Measurements from ENCODE around the gene HLCS. TPM values are rescaled to one million over a fixed set of nuclear protein-coding genes. Genes with fewer than 3 reads are reported as not detected.

HLCS gene
- total RNA-seq, 8 experiments from 2014 or later = 8.7 to 19.0 (median 18.1) TPM

- no peak overlapping the region for H3K4me3 ChIP-seq
- WGBS, 10 experiments = 7 to 93% (median 63%) methylated on average over 1 to 3 of the region's 3 CpGs
- H3K4me1 ChIP-seq (replicated peaks in 1 of 2) = peaks cover 2 to 9% of the 10 kb centered on the region in 2 donors
- in situ Hi-C loops (cut with MboI; ENCODE audit: low pct_unique_long_range_greater_than_20kb in 2 of 9, low sequenced_read_pairs in 9 of 9, unreplicated experiment in 9 of 9) = loop anchor here in 1 of 9 experiments (25.0 kb wide), 1 partner anchor 99 kb away; no protein-coding TSS in a partner anchor
- H3K27ac ChIP-seq = no peak overlapping the region
- peak in 3 of 8 experiments; percentile 30 to 95 (median 93) for ATAC-seq (replicated peaks in 6 of 8)
Observed at GRCh38 chr21:36813052-36813451, 153.4 kb downstream of the HLCS start.

GRCh38 chr21:36811762-36812161 lies 154.7 kb downstream of the HLCS start:
- H3K4me3 ChIP-seq = no peak overlapping the region
- no peak for ATAC-seq (replicated peaks in 6 of 8)
- no peak overlapping the region for H3K27ac ChIP-seq
- peaks cover 7 to 10% of the 10 kb centered on the region in 2 donors for H3K4me1 ChIP-seq (replicated peaks in 1 of 2)
- in situ Hi-C loops (cut with MboI; ENCODE audit: low pct_unique_long_range_greater_than_20kb in 2 of 9, low sequenced_read_pairs in 9 of 9, unreplicated experiment in 9 of 9) = loop anchor here in 1 of 9 experiments (25.0 kb wide), 1 partner anchor 101 kb away; no protein-coding TSS in a partner anchor
- WGBS, 10 experiments = 88 to 100% (median 95%) methylated on average over 2 to 4 of the region's 7 CpGs; no CpG with 5 or more reads in 5 of the 10 experiments

GRCh38 chr21:36810443-36810842 lies 156.0 kb downstream of the HLCS start:
- H3K4me3 ChIP-seq = no peak overlapping the region
- no peak overlapping the region for H3K27ac ChIP-seq
- no peak for ATAC-seq (replicated peaks in 6 of 8)
- peaks cover 9 to 11% of the 10 kb centered on the region in 2 donors for H3K4me1 ChIP-seq (replicated peaks in 1 of 2)
- 29 to 100% (median 100%) methylated on average over 1 to 2 of the region's 2 CpGs; no CpG with 5 or more reads in 3 of the 10 experiments for WGBS, 10 experiments
- in situ Hi-C loops (cut with MboI; ENCODE audit: low pct_unique_long_range_greater_than_20kb in 2 of 9, low sequenced_read_pairs in 9 of 9, unreplicated experiment in 9 of 9) = loop anchor here in 1 of 9 experiments (25.0 kb wide), 1 partner anchor 102 kb away; no protein-coding TSS in a partner anchor

GRCh38 chr21:36807422-36807928 lies 159.0 kb downstream of the HLCS start:
- in situ Hi-C loops (cut with MboI; ENCODE audit: low pct_unique_long_range_greater_than_20kb in 2 of 9, low sequenced_read_pairs in 9 of 9, unreplicated experiment in 9 of 9) = loop anchor here in 1 of 9 experiments (25.0 kb wide), 1 partner anchor 105 kb away; no protein-coding TSS in a partner anchor
- peak overlapping the region in 1 of 2 donors; percentile 35 for H3K27ac ChIP-seq
- 80 to 100% (median 87%) methylated on average over 1 to 5 of the region's 8 CpGs; no CpG with 5 or more reads in 2 of the 10 experiments for WGBS, 10 experiments
- H3K4me1 ChIP-seq (replicated peaks in 1 of 2) = peaks cover 9 to 11% of the 10 kb centered on the region in 2 donors
- no peak overlapping the region for H3K4me3 ChIP-seq
- ATAC-seq (replicated peaks in 6 of 8) = peak in 7 of 8 experiments; percentile 42 to 97 (median 89)

- WGBS, 10 experiments = 84 to 100% (median 92%) methylated on average over 1 to 4 of the region's 4 CpGs; no CpG with 5 or more reads in 1 of the 10 experiments
- no peak overlapping the region for H3K27ac ChIP-seq
- in situ Hi-C loops (cut with MboI; ENCODE audit: low pct_unique_long_range_greater_than_20kb in 2 of 9, low sequenced_read_pairs in 9 of 9, unreplicated experiment in 9 of 9) = loop anchor here in 1 of 9 experiments (25.0 kb wide), 1 partner anchor 106 kb away; no protein-coding TSS in a partner anchor
- ATAC-seq (replicated peaks in 6 of 8) = no peak
- H3K4me1 ChIP-seq (replicated peaks in 1 of 2) = peaks cover 9 to 11% of the 10 kb centered on the region in 2 donors
- no peak overlapping the region for H3K4me3 ChIP-seq
Observed at GRCh38 chr21:36806103-36806502, 160.4 kb downstream of the HLCS start.

DNA sequence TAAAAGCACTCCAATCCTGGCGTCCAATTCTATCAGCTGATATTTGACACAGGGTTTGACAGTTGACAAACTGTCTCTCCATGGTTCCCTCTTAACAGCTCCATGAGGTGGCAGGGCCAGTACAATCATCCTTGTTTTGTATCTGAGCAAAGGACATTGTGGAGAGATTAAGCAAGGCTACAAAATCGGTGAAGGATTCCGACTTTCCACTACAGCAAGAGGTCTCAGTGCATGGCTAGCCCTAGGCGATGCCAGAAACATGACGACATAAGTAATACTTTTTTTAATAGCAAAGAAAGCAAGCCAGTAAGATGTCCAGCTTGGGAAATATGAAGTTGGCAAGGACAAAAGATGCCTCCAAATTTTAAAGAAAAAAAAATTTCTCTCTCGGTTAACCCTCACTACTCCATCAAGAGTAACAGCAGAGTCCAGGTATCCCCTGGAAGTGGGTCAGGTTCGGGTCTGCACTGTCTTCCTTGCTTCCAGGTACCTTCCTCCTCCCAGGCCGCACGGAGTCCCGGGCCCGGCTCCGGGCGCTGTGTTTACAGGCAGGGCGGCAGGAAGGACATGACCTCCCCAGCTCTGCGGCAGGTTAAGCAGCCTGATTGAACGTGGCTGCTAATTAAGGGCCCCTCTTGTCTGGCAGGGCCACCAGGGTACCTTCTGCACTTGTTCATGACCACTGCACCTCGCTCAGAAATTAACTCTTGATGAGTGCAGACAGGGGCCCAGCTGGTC lies 161.4 kb downstream of the HLCS start:
- in situ Hi-C loops (cut with MboI; ENCODE audit: low pct_unique_long_range_greater_than_20kb in 2 of 9, low sequenced_read_pairs in 9 of 9, unreplicated experiment in 9 of 9) = loop anchor here in 1 of 9 experiments (25.0 kb wide), 1 partner anchor 107 kb away; no protein-coding TSS in a partner anchor
- peaks cover 9 to 11% of the 10 kb centered on the region in 2 donors for H3K4me1 ChIP-seq (replicated peaks in 1 of 2)
- no peak overlapping the region for H3K27ac ChIP-seq
- no peak for ATAC-seq (replicated peaks in 6 of 8)
- WGBS, 10 experiments = 69 to 100% (median 88%) methylated on average over 1 to 11 of the region's 17 CpGs; no CpG with 5 or more reads in 1 of the 10 experiments
- H3K4me3 ChIP-seq = no peak overlapping the region

DNA sequence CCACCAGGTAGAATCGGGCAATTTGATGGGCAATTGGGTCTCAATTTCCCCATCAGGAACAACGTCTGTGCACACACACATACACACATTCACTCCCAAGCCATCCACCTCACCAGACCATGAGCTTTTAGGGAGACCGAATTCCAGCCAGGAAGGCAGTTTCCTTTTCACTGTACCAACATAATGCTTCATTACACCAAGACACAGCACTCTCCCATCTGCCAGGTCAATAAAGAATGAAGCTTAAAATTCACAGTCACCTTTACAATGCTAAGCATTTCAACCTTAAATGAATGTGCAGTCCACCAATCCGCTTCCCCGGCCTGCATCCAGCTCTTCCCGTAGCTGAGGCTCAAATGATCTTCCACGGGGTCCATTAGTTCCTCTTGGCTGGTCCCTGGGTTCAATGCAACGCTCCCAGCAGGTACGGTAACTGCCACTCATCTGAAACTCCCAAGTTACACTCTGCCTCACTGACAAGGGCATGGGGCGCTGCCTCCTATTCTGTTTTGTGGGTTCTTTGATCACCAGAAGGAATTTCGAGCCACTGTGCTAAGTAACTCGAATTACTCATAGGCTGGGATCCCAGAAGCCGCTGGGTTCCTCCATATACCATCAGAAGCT lies 162.5 kb downstream of the HLCS start:
- 72 to 100% (median 85%) methylated on average over 1 to 9 of the region's 13 CpGs; no CpG with 5 or more reads in 1 of the 10 experiments for whole genome bisulfite sequencing, 10 experiments
- H3K4me3 ChIP-seq = no peak overlapping the region
- H3K4me1 ChIP-seq (replicated peaks in 1 of 2) = peaks cover 9 to 11% of the 10 kb centered on the region in 2 donors
- ATAC-seq (replicated peaks in 6 of 8) = no peak
- in situ Hi-C loops (cut with MboI; ENCODE audit: low pct_unique_long_range_greater_than_20kb in 2 of 9, low sequenced_read_pairs in 9 of 9, unreplicated experiment in 9 of 9) = loop anchor here in 1 of 9 experiments (25.0 kb wide), 1 partner anchor 108 kb away; no protein-coding TSS in a partner anchor
- H3K27ac ChIP-seq = no peak overlapping the region

- Histone ChIP-seq H3K4me3 (no peak overlapping the region), H3K4me1 (replicated peaks in 1 of 2) (peaks cover 9 to 11% of the 10 kb centered on the region in 2 donors), H3K27ac (no peak overlapping the region)
- in situ Hi-C loops (cut with MboI; ENCODE audit: low pct_unique_long_range_greater_than_20kb in 2 of 9, low sequenced_read_pairs in 9 of 9, unreplicated experiment in 9 of 9) = loop anchor here in 1 of 9 experiments (25.0 kb wide), 1 partner anchor 109 kb away; no protein-coding TSS in a partner anchor
- ATAC-seq (replicated peaks in 6 of 8) = no peak
- WGBS, 10 experiments = 58 to 99% (median 90%) methylated on average over 2 to 9 of the region's 13 CpGs; no CpG with 5 or more reads in 1 of the 10 experiments
Observed at GRCh38 chr21:36803051-36803645, 163.3 kb downstream of the HLCS start.

GRCh38 chr21:36800734-36801133 lies 165.7 kb downstream of the HLCS start:
- H3K4me3 ChIP-seq = no peak overlapping the region
- in situ Hi-C loops (cut with MboI; ENCODE audit: low pct_unique_long_range_greater_than_20kb in 2 of 9, low sequenced_read_pairs in 9 of 9, unreplicated experiment in 9 of 9) = loop anchor here in 1 of 9 experiments (25.0 kb wide), 1 partner anchor 112 kb away; no protein-coding TSS in a partner anchor
- WGBS, 10 experiments = 57 to 100% (median 95%) methylated on average over 1 to 4 of the region's 4 CpGs; no CpG with 5 or more reads in 1 of the 10 experiments
- ATAC-seq (replicated peaks in 6 of 8) = no peak
- no peak overlapping the region for H3K27ac ChIP-seq
- H3K4me1 ChIP-seq (replicated peaks in 1 of 2) = no peaks in the 10 kb centered on the region

- H3K4me3 ChIP-seq = no peak overlapping the region
- WGBS, 10 experiments = 72 to 100% (median 89%) methylated on average over 1 to 5 of the region's 5 CpGs; no CpG with 5 or more reads in 2 of the 10 experiments
- no peak for ATAC-seq (replicated peaks in 6 of 8)
- H3K4me1 ChIP-seq (replicated peaks in 1 of 2) = no peaks in the 10 kb centered on the region
- H3K27ac ChIP-seq = no peak overlapping the region
- in situ Hi-C loops (cut with MboI; ENCODE audit: low pct_unique_long_range_greater_than_20kb in 2 of 9, low sequenced_read_pairs in 9 of 9, unreplicated experiment in 9 of 9) = loop anchor here in 1 of 9 experiments (25.0 kb wide), 1 partner anchor 112 kb away; no protein-coding TSS in a partner anchor
Observed at GRCh38 chr21:36799869-36800268, 166.6 kb downstream of the HLCS start.

DNA sequence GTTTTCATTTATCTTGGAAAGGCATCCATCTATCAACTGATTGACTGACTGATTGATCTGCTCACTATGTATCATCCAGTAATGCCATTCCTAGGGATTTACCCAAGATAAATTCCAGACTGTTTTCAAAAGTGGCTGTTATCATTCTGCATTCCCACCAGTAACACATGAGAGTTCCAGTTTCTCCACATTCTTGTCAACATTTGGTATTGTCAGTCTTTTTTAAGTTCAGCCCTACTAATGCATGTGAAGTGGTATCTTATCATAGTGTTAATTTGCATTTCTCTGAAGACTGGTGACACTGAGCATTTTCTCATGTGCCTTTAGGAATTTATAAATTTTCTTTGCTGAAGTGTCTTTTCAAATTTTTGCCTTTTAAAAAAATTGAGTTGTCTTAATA lies 168.0 kb downstream of the HLCS start:
- Histone ChIP-seq H3K4me1 (replicated peaks in 1 of 2) (no peaks in the 10 kb centered on the region), H3K27ac (no peak overlapping the region), H3K4me3 (no peak overlapping the region)
- in situ Hi-C loops (cut with MboI; ENCODE audit: low pct_unique_long_range_greater_than_20kb in 2 of 9, low sequenced_read_pairs in 9 of 9, unreplicated experiment in 9 of 9) = no loop called here
- ATAC-seq (replicated peaks in 6 of 8) = no peak

- Histone ChIP-seq H3K27ac (no peak overlapping the region), H3K4me3 (no peak overlapping the region), H3K4me1 (replicated peaks in 1 of 2) (peaks cover 0 to 4% of the 10 kb centered on the region in 2 donors)
- 52 to 94% (median 87%) methylated on average over 2 of the region's 2 CpGs; no CpG with 5 or more reads in 2 of the 10 experiments for WGBS, 10 experiments
- ATAC-seq (replicated peaks in 6 of 8) = no peak
- in situ Hi-C loops (cut with MboI; ENCODE audit: low pct_unique_long_range_greater_than_20kb in 2 of 9, low sequenced_read_pairs in 9 of 9, unreplicated experiment in 9 of 9) = no loop called here
Observed at GRCh38 chr21:36796070-36796469, 170.4 kb downstream of the HLCS start.
